GM21515 (cell line): ENCODE measurements around the gene PIM2.
A peak's percentile ranks its signal among the peaks of the same experiment; 100 is the strongest.

ENCODE experiments used
- ATAC-seq: cut with Tn5 transposase; IDR thresholded peaks from one replicate; pipeline ENCODE4 v1.9.1; 2021; ENCODE audit not compliant: unreplicated experiment

PIM2 gene

DNA sequence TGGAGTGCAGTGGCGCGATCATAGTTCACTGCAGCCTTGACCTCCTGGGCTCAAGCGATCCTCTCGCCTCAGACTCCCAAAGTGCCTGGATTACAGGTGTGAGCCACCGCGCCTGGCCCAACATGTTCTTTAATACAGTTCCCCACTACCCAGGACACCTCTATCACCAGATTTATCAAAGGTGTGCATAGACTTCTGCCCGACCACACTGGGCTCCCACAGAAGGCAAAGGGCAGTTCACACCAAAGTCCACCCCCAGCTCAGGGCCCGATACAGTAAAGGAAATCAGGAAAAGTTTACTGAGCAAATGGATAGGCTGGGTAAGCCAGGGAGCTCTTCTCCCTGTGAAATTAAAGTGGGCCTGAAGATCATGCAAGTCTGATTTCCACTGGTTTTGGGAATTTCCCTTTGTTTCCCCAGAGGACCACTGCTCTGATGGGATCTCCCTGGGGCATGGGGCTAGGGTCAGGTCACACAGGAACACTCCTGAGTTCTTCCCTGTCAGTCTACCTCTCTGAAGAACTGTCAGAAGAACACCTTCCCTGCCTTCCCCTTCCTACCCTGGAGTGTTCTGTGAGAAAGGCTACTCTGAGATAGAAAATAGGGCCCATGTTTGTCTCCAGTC is 17.7 kb upstream of the PIM2 start:
- ATAC-seq = no peak

DNA sequence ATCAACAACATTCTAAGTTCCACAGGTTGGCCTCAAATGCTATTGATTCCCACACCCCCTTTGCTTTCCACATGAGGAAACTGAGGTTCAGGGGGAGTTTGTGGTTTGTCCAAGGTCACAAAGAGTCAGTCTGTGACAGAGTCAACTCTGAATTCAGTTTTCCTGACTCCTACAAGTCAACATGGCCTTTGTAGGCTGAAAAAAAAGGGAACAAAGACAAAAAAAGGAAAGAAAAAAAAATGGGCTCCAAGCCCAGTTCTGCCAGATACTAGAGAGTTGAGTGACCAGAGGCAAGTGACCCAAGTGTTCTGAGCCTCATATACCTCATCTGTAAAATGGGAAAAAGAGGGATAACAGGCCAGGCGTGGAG is 16.5 kb upstream of the PIM2 start:
- no peak for ATAC-seq

DNA sequence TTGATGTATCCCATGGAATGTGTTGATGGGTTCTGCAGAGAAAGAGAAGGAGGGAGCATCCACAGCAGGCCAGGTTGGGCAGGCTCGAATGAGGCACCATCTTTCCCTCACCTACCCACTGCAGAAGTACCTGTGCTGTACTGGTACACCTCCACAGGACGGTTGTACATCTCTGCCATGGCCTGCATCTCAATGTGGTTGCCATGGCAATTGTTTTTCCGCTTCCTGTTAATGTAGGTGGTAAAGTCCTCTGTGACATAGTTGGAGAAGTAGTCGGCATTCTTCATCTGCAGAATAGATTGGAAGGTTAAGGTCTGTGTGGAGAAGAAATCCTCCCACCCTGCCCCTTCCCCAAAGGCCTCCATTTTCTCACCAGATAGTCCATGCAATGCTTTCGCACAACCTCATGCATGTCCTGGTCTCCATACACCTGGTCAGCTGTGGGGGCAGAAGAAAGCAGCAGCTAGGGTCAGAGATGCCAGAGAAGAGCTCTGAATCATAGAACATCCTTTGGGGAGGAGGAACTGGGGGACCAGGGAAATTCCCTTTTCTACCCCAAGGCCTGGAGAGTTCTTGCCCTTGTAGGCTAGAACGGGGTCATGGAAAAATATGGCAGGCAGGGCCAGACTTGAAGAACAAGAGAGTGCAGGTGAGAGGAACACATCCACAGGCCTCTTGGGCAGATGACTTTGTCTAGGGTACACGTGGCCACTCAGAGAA is 15.9 kb upstream of the PIM2 start:
- no peak for ATAC-seq

DNA sequence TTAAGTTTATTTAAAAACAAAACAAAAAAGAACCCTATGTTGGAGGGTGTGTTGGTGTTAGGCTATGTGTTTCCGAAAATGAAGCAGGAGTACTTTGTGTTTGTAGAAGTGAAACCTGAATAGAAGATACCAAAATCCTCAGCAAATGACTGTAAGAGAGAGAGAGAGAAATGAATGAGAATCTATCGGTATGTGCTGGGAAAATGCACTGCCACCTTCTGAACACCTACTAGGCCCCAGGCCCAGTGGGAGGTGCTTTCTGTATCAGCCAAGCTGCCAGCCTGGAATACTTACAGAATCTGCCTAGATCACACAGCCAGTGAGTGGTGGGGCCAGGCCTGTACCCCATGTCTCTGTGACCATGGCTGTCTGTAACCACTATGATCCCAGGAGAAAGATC is 14.9 kb upstream of the PIM2 start:
- ATAC-seq = no peak

DNA sequence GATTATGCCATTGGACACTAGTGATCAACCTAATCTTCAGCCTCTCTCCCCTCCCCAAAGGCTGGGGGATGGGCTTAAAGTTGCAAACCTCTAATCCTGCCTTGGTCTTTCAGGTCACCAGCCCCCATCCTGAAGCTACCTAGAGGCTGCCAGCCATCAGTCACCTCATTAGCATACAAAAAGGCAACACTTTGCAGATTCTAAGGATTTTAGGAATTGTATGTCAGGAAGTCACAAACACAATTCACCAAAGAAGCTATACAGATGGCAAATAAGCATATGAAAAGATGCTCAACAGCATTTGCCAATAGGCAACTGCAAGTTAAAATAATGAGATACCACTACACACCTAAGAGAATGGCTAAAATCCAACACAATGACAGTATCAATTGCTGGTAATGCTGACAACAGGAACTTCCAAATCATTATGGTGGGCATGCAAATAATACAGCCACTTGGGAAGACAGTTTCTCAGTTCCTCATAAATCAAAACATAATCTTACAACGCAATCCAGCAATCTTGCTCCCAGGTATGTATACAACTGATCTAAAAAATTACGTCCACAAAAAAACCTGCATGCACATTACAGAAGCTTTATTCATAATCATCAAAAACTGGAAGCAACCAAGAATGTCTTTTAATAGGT is 9.0 kb upstream of the PIM2 start:
- no peak for ATAC-seq

DNA sequence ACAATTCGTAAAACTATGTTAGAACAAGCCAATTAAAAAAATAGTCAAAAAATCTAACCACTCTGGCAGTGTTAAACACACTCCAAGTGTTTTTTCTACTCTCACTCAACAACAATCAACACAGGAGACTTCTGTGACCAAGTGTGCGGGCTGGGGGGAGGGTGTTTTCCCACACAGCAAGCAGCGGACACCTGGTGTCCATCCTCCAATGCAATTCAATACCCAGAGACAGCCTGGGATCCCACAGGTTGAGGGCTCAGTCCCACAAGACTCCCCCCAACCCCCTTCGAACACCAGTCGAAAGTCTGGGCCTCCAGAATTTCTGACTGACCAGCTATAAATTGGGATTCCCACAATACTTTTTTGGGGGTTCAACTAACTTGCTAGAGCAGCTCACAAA is 8.3 kb upstream of the PIM2 start:
- no peak for ATAC-seq

DNA sequence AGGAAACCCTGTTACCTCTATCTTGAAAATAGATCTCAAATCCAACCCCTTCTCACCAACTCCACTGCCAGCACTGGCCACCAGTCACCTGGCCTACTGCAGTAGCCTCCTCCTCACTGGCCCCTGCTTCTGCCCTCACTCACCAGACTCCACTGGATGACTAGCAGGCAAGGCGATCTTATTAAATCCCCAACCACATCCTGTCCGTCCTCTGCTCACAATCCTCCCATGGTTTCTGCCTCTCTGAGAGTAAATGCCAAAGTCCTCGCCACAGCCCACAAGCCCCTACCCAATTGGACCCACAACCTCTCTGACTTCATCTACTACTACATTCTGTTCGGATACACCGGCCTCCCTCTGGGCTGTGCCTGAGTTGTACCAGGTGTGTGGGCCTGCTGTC is 5.4 kb upstream of the PIM2 start:
- ATAC-seq = no peak

DNA sequence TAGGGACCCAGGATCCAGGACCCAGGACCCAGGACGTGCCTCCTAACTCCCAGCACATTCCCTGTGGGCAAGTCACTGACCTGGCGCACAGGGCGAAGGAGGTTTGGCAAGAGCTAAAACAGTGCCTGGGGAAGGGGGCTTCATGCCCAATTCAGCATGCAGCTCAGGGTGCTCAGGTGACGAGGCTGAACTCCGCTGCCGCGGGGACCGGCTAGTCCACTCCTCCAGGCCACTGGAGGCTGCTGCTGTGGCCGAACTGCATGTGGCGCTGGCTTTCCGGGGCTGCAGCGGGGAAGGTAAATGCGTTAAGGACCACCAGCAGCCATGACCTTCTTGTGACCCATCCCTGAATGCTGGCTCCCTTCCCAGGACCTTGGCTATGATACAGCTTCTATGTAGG is 4.9 kb upstream of the PIM2 start:
- no peak for ATAC-seq

DNA sequence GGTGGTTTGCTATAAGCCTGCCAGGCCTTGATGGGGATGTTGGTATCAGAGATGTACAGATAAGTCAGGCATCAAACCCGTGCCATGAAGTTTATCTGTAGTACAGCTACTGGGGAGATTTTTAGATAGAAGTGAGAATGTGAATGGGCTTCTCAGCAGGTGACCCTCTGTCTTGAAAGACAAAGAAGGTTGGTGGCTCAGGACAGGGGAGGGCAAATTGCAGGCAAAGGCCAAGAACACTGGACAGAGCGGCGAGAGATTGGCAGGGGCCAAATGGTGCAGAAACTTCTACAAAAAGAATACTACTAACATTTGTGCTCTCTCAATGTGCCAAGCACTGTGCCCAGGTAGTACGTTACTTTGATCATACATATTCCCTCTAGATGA is 1.9 kb upstream of the PIM2 start:
- ATAC-seq = no peak

DNA sequence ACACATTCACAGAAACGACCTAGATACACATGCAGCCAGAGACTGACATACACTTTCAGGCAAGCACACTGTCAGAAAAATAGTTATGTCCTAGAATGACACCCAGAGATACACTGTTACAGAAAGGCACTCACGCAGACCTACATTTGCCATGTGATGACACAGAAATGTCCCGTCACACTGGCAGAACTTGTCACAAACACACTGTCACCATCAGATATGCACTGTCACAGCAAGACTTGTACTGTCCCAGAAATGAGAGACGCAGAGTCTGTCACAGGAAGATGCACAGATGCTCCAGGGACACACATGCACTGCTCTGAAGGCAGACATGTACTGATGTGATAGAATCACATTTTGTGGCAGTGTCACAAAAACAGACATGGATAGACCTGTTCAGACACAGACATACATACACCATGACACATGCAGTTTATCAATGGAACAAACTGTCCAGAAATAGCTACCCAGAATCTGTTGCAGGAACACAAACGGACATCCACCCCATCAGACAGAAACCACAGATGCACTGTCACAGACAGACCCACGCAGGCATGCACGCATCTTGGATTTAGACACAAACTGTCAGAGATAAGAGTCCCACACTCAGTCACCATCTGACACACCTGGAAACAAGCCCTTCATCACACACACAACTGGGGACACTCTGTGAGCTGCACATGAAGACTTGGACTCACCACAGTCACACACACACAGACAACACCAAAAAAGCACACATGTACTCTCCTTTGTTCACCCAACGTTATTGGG is 1.3 kb upstream of the PIM2 start:
- no peak for ATAC-seq

DNA sequence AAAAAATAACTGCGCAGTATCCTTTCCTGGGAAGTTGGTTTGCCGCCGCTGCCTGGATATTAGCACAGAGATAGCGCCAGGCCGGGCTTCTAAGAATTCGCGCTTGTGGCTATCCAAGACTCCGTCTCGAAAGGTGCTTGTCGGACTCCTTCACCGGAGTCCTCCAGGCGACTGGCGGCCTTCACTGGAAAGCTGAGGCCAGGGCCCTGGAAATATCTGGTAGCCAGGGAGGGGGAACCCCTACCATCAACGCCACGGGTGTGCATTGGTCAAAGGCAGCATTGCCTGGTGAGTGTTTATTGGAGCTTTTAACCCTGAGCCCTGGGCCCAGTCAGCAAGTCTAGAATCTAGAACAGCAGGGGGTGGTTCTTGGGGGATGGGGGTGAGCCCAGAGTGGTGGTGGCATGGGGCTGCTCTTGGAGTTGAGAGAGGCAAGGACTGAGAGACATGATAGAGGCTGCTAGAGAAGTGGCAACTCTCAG is 577 bp upstream of the PIM2 start:
- peak; percentile 17 for ATAC-seq

DNA sequence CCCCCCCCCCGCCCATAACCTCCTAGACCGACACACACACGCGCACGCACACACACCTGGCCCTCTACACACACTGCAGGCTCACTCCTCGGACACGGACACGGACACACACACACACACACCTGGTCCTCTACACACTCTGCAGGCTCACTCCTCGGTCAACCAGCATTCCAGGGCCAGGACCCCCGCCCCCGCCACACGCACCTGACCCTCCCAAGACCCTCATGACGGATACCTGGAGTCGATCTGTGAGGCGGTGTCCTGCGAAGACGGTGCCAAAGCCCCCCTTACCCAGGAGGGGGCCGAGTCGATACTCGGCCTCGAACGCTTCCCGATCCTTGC is 552 bp downstream of the PIM2 start:
- ATAC-seq = no peak

DNA sequence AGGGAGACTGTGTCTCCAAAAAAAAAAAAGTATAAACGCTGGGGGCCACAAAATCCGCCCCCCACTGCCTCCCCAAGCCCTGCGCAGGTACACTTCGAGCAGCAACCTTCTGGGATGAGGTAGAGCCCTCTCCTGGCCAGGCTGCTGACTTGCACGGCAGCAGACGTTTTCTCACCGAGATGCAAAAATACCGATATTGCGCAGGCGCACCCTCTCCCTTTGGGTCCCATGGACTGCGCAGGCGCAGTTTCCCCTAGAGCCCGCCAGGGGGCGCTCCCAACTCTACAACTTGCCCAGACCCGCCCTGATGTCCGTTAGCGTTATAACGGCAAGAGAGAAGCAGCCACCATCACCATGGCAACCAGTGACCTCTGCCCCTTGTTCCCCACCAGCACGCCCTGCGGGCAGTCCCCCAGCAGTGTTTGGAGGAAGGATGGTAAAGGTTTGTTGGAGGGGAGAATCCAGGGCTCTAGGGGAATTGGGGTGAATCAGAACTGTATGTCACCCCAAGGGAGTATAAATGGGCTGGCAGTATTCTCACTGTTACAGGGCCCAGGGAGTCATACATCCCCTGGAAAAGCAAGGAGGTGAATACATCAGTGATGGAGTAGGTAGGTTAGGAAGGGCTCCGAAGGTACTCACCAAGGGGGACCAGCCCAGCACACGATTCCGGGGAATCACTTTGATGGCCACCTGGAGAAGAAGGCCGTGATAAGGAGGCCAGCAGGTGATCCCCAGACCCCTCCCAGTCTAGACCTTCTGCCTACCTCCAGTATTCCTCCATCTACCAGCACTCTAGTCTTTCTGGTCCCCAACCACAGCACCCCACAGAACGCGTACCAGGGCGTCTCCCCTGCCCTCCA is 1.5 kb downstream of the PIM2 start:
- ATAC-seq = peak; percentile 37

DNA sequence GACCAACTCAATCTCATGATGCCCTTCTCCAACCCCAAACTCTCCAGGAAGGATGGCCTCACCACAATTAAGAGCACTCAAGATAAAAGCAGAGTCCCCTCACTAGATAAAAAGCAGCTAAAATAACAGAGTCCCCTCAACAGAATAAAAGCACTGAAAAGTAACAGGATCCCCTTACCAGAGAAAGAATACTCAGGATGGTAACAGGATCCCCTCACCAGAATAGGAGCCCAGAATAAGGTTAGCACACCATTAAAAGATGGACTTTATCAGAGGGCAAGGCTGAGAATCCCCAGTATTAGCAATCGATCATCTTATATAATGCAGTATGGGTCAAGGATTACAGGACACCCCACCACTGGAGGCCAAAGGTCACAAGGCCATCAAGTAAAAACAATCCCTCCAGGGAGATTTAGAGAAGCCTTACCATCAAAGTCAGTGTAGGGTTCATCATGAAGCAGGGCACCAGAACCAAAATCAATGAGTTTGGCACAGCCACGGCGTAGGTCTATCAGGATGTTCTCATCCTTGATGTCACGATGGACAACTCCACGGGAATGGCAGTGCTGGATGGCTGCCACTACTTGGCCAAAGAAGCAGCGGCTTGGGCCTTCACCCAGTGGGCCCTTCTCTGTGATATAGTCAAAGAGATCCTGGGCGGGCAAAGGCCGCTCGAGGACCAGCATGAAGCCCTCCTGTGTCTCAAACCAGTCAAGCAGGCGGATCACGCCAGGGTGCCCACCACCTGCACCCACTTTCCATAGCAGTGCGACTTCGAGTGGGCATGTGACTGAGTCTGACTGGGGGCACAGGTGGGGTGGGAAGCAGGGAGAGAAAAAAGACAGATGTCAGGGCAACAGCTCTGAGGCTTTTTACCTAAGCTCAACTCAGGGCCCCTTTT is 4.0 kb downstream of the PIM2 start:
- no peak for ATAC-seq

DNA sequence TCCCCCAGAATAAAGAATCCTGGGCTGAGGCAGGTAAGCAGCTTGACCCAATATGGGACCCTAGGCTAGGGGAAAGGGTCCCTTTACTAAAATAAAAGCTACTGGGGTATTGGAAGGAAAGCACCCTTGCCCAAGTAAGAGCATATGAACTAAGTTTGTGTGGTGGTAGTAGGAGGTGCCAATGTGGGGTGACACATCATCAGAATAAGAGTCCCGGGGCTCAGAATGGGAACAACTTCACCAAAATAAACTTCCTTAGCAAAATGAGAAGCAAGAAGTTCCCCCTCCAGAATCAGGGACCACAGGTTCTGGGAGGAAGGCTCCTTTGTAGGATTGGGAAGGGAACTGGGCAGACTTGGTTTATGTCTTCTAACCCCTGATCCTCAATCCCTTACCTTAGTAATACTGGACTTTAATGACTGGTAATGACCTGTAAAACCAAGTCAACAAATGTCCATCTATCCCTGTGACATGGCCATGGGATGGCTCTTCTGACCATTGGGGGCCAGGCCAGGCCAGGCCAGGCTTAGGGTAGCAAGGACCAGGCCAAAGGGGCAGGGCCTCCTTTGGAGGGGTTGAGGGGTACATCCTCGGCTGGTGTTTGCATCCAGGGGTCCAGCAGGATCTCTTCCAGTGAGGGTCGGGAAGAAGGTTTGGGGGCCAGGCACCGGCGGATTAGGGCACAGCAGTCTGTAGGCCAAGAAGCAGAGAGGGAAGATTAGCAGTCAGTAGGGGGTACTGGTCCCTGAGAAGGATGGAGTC is 5.0 kb downstream of the PIM2 start:
- ATAC-seq = no peak

DNA sequence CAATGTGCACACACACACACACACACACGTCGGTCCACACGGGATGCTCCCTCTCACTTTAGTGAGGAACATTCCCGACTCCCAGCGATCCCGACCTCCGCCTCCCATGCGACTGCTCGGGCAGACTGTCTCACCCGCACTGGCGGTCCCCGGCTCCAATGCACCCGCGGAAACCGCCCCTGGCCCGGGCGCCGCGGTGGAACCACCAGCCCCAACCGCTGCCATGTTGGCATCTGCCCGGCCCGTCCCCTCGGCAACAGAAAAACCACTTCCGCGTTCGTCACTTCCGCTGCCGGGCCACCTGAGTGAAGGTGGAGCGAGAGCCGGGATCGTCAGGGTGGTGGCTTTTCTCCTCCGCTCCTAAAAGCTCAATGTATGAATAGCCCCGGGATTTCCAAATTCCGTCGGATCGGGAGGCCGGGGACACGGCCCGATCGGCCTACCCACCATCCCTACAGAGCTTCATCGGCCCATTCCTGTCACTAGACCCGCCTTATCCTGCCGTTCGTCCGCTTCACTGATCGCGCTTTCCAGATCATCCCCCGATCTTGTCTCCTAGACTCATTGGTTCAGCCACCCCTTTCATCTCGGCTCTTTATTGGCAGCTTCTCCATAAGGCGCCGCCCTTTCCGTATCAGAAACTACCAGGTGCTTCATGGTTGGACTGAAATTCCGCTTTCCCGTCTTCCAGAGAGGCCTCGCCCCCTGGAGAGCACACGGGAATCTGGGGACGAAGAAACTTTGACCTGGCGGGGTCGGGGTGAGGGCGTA is 7.2 kb downstream of the PIM2 start, which contains the start of gene SLC35A2:
SLC35A2 (minus strand) TSS at position 235 of the 771 bp plus-strand sequence; CDS start at position 225, 10 bp downstream.
- ATAC-seq = peak; percentile 55

DNA sequence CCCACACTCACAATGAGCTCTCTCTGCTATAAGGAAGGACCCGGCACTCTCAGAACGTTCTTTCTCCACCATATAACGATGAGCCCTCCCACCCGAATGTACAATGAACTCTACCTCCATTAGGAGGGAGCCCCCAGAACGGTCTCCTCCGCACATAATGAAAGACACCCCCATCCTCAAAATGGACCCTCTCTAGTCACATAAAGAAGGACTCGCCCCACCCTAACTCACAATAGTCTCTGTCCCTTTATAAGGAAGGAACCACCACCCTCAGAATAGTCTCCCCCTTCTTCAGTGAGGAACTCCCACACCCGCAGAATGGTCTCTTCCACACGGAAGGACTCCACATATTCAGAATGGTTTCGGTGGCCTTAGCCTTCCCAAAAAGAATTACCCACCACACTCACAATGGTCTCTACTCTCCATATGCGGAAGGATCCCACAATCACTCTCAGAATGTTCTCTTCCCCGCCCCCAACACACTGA is 7.9 kb downstream of the PIM2 start:
- no peak for ATAC-seq

DNA sequence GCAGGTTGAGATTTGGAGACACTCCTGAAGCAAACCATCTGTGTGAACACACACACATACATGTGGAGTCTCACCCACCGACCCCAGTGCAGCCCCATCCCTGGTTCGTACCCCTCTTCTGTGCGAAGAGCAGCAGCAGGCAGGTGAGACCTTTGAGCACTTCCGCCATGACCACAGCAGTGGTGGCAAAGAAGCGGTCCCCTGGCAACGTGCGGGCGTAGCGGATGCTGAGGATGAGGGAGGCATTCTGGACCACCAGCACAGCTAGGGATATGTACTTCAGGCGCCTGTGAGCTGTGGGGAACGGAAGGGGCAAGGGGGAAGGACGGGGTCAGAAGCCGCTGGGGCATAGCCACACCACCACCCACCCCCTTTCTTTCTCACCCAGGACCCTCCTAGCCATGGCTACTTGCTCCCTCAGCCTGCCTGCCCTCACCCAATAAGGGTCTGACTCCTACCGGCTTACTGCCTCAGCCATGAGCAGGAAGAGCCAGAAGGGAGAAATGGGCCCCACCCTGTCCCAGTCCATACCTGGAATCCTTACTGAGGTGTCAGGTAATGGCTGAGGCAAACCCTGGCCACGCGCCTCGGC is 9.0 kb downstream of the PIM2 start:
- no peak for ATAC-seq
